H9 (cell line): ENCODE data around the gene TMEM169. TPM values are rescaled to one million over a fixed set of nuclear protein-coding genes. Genes with fewer than 3 reads are reported as not detected.

Source experiments
- DNase-seq: peaks from one replicate; pipeline ENCODE4 v3.0.0-alpha.2; 2017
- H2AFZ ChIP-seq: one replicate; pipeline ENCODE4 v1.6.1; 2013; ENCODE audit warnings: mild to moderate bottlenecking, low read length, control low read depth, moderate library complexity
- H2AK5ac ChIP-seq: 2 replicates; pipeline ENCODE4 v1.6.1; 2013; ENCODE audit warnings: low read length, control low read depth, mixed read lengths; ENCODE audit not compliant: insufficient read length
- H2BK120ac ChIP-seq: one replicate; pipeline ENCODE4 v1.6.1; 2013; ENCODE audit warnings: low read depth, mild to moderate bottlenecking, low read length, control low read depth, inconsistent platforms; ENCODE audit not compliant: poor library complexity, severe bottlenecking
- H2BK12ac ChIP-seq: 2 replicates; pipeline ENCODE4 v1.6.1; 2013; ENCODE audit warnings: low read length, control low read depth, mixed read lengths, low read depth; ENCODE audit not compliant: insufficient read length
- H2BK15ac ChIP-seq: 2 replicates; pipeline ENCODE4 v1.6.1; 2013; ENCODE audit warnings: low read depth, low read length, control low read depth
- H2BK20ac ChIP-seq: one replicate; pipeline ENCODE4 v1.6.1; 2013; ENCODE audit warnings: low read depth, mild to moderate bottlenecking, low read length, control low read depth, inconsistent platforms; ENCODE audit not compliant: poor library complexity, severe bottlenecking
- H2BK5ac ChIP-seq: 2 replicates; pipeline ENCODE4 v1.6.1; 2013; ENCODE audit warnings: low read length, control low read depth, mixed read lengths; ENCODE audit not compliant: insufficient read length
- H3K14ac ChIP-seq: 2 replicates; pipeline ENCODE4 v1.6.1; 2013; ENCODE audit warnings: low read length, control low read depth; ENCODE audit not compliant: insufficient read depth
- H3K18ac ChIP-seq: 2 replicates; pipeline ENCODE4 v1.6.1; 2013; ENCODE audit warnings: low read depth, mild to moderate bottlenecking, mixed read lengths, low read length, control low read depth; ENCODE audit not compliant: insufficient read length
- H3K23ac ChIP-seq: 2 replicates; pipeline ENCODE4 v1.6.1; 2013; ENCODE audit warnings: low read length, control low read depth, mixed read lengths, low read depth; ENCODE audit not compliant: insufficient read length
- H3K23me2 ChIP-seq: 2 replicates; pipeline ENCODE4 v1.6.1; 2013; ENCODE audit warnings: low read depth, mild to moderate bottlenecking, mixed read lengths, low read length, control low read depth; ENCODE audit not compliant: insufficient read length, poor library complexity, severe bottlenecking
- H3K27ac ChIP-seq: 2 replicates; pipeline ENCODE4 v1.5.1; 2013; ENCODE audit warnings: low read length, control low read depth, mixed read lengths, low read depth; ENCODE audit not compliant: insufficient read length
- H3K27me3 ChIP-seq: 2 replicates; pipeline ENCODE4 v1.6.1; 2013; ENCODE audit warnings: low read length, control low read depth, inconsistent platforms; ENCODE audit not compliant: insufficient read depth
- H3K4ac ChIP-seq: 2 replicates; pipeline ENCODE4 v1.6.1; 2013; ENCODE audit warnings: low read depth, mild to moderate bottlenecking, control low read depth, inconsistent platforms, low read length, moderate library complexity
- H3K4me1 ChIP-seq: 2 replicates; pipeline ENCODE4 v1.6.1; 2013; ENCODE audit warnings: low read length, control low read depth, inconsistent platforms; ENCODE audit not compliant: insufficient read depth
- H3K4me2 ChIP-seq: 2 replicates; pipeline ENCODE4 v1.6.1; 2013; ENCODE audit warnings: low read length, control low read depth, mixed read lengths; ENCODE audit not compliant: insufficient read length, insufficient read depth
- H3K56ac ChIP-seq: 2 replicates; pipeline ENCODE4 v1.6.1; 2013; ENCODE audit warnings: low read depth, mild to moderate bottlenecking, mixed read lengths, low read length, control low read depth; ENCODE audit not compliant: insufficient read length
- H3K79me1 ChIP-seq: 2 replicates; pipeline ENCODE4 v1.6.1; 2013; ENCODE audit warnings: low read depth, mild to moderate bottlenecking, moderate library complexity, low read length, control low read depth, inconsistent platforms; ENCODE audit not compliant: insufficient read depth, poor library complexity, severe bottlenecking
- H3K79me2 ChIP-seq: 2 replicates; pipeline ENCODE4 v1.6.1; 2013; ENCODE audit warnings: low read length, control low read depth, inconsistent platforms; ENCODE audit not compliant: insufficient read depth
- H3K9ac ChIP-seq: 2 replicates; pipeline ENCODE4 v1.6.1; 2013; ENCODE audit warnings: low read length, control low read depth, mixed read lengths; ENCODE audit not compliant: insufficient read length; ENCODE audit errors: extremely low read depth
- H3K9me3 ChIP-seq: one replicate; pipeline ENCODE4 v1.6.1; 2013; ENCODE audit warnings: low read depth, low read length, inconsistent platforms; ENCODE audit not compliant: control insufficient read depth
- H3T11ph ChIP-seq: one replicate; pipeline ENCODE4 v1.6.1; 2013; ENCODE audit warnings: mild to moderate bottlenecking, low read length, control low read depth, inconsistent platforms
- H4K20me1 ChIP-seq: one replicate; pipeline ENCODE4 v1.6.1; 2013; ENCODE audit not compliant: control insufficient read depth, insufficient read length, insufficient read depth
- H4K5ac ChIP-seq: 2 replicates; pipeline ENCODE4 v1.6.1; 2013; ENCODE audit warnings: low read depth, mild to moderate bottlenecking, mixed read lengths, low read length, control low read depth; ENCODE audit not compliant: insufficient read length
- H4K8ac ChIP-seq: replicated peaks from 2 replicates; pipeline ENCODE4 v1.6.1; 2013; ENCODE audit warnings: low read length, control low read depth, mixed read lengths, low read depth; ENCODE audit not compliant: insufficient read length
- H4K91ac ChIP-seq: 2 replicates; pipeline ENCODE4 v1.6.1; 2013; ENCODE audit warnings: low read depth, mild to moderate bottlenecking, moderate library complexity, mixed read lengths, low read length, control low read depth; ENCODE audit not compliant: insufficient read length
- H3K27ac Mint-ChIP-seq, 3 experiments: 2 replicates in 2 of 3; 3 replicates in 1 of 3; pipeline ENCODE4 v1.8.0; 2020 to 2021; ENCODE audit warnings: mixed read lengths in 3 of 3, mild to moderate bottlenecking in 1 of 3, moderate library complexity in 1 of 3
- H3K27me3 Mint-ChIP-seq: 2 replicates; pipeline ENCODE4 v1.8.0; 2021; ENCODE audit warnings: low read depth, mild to moderate bottlenecking, moderate library complexity, mixed read lengths
- H3K36me3 Mint-ChIP-seq, 3 experiments: 2 replicates in 2 of 3; 3 replicates in 1 of 3; pipeline ENCODE4 v1.8.0; 2020 to 2021; ENCODE audit warnings: low read depth in 3 of 3, mixed read lengths in 3 of 3; ENCODE audit not compliant: insufficient read depth in 1 of 3
- H3K4me1 Mint-ChIP-seq, 2 experiments: 2 replicates each; pipeline ENCODE4 v1.8.0; 2020; ENCODE audit warnings: mixed read lengths in 2 of 2
- H3K4me3 Mint-ChIP-seq, 2 experiments: 2 replicates in 1 of 2; 3 replicates in 1 of 2; pipeline ENCODE4 v1.8.0; 2020 to 2021; ENCODE audit warnings: mild to moderate bottlenecking in 2 of 2, mixed read lengths in 2 of 2, moderate library complexity in 1 of 2
- H3K9me3 Mint-ChIP-seq, 2 experiments: 2 replicates in 1 of 2; 3 replicates in 1 of 2; pipeline ENCODE4 v1.8.0; 2020; ENCODE audit warnings: mild to moderate bottlenecking in 2 of 2, mixed read lengths in 2 of 2, moderate library complexity in 1 of 2
- WGBS: extraction: QIAGEN DNeasy Blood & Tissue Kit; methylation state at CpG from one replicate; pipeline ENCODE4 v1.1.7; 2013; ENCODE audit warnings: missing lambda C conversion rate, low lambda C conversion rate, mixed read lengths; ENCODE audit not compliant: insufficient read length; ENCODE audit errors: extremely low coverage; 5-methylcytosine and 5-hydroxymethylcytosine counted together
- total RNA-seq: library from RNA; stranded (reverse); gene quantifications from 2 replicates; pipeline ENCODE4 v1.2.1, GENCODE V29; 2021
- TF ChIP-seq, protein P1 (sequence below): fragments of 200-600 bp; sonication (generic); conservative IDR thresholded peaks from 3 replicates; pipeline ENCODE4 v1.8.0; 2021; ENCODE audit warnings: antibody characterized with exemption, mild to moderate bottlenecking

The TMEM169 gene
- total RNA-seq, 1 experiment from 2014 or later: 1.0 TPM

DNA sequence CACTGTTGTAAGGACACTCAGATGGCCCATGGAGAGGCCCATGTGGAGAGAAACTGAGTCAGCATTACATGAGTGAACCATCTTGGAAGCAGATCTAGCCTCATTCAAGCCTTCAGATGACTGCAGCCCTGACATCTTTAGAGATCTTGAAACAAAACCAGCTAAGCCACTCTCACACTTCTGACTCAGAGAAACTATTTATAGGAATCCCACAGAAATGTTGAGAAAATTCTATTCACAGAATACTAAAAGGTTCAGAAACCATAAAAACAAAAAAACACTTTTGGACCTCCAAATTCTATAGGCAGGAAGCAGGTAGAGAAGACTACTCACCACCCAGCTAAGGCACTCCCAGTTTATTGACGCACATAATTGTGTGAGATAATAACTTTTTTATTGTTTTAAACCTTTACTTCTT, 8.7 kb downstream of the TMEM169 start:
- Histone ChIP-seq H4K20me1 (no peaks in the 10 kb centered on the region), H3K9ac (no peak overlapping the region), H3K4me1 (no peaks in the 10 kb centered on the region), H4K8ac (no peak overlapping the region), H3K14ac (no peak overlapping the region), H3K18ac (no peak overlapping the region), H3K79me1 (no peaks in the 10 kb centered on the region), H2AFZ (no peak overlapping the region), H3K79me2 (no peaks in the 10 kb centered on the region), H4K91ac (no peak overlapping the region), H2BK15ac (no peak overlapping the region), H2AK5ac (no peak overlapping the region), H3K27me3 (no peaks in the 10 kb centered on the region), H3K9me3 (no peaks in the 10 kb centered on the region), H2BK5ac (no peak overlapping the region), H3K56ac (no peak overlapping the region), H2BK20ac (no peak overlapping the region), H3K23me2 (no peaks in the 10 kb centered on the region), H3K23ac (no peak overlapping the region), H2BK12ac (no peak overlapping the region), H4K5ac (no peak overlapping the region), H3K4me2 (no peak overlapping the region), H3T11ph (no peak overlapping the region), H3K27ac (no peak overlapping the region), H3K4ac (no peak overlapping the region), H2BK120ac (no peak overlapping the region)
- Mint-ChIP-seq H3K4me3 (no peak overlapping the region), H3K27ac (no peak overlapping the region; a peak in 1 of 7 replicates), H3K4me1 (no peaks in the 10 kb centered on the region), H3K36me3 (no peaks in the 10 kb centered on the region; a peak in 1 of 7 replicates), H3K27me3 (peaks cover 4% of the 10 kb centered on the region), H3K9me3 (no peaks in the 10 kb centered on the region)
- TF ChIP-seq, protein P1, sequence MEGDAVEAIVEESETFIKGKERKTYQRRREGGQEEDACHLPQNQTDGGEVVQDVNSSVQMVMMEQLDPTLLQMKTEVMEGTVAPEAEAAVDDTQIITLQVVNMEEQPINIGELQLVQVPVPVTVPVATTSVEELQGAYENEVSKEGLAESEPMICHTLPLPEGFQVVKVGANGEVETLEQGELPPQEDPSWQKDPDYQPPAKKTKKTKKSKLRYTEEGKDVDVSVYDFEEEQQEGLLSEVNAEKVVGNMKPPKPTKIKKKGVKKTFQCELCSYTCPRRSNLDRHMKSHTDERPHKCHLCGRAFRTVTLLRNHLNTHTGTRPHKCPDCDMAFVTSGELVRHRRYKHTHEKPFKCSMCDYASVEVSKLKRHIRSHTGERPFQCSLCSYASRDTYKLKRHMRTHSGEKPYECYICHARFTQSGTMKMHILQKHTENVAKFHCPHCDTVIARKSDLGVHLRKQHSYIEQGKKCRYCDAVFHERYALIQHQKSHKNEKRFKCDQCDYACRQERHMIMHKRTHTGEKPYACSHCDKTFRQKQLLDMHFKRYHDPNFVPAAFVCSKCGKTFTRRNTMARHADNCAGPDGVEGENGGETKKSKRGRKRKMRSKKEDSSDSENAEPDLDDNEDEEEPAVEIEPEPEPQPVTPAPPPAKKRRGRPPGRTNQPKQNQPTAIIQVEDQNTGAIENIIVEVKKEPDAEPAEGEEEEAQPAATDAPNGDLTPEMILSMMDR: no peak
- no CpG with 5 or more reads among the region's 1 CpG for WGBS
- DNase-seq: no peak
